SIG-M5 treated with dmso at 0.1 percent for 504 hours (cell line): Measurements from ENCODE around the gene TMPRSS9.
"Not testable (repeated sequence)": the region's sequence is repeated elsewhere in the genome, so short reads cannot be mapped to it uniquely, and the experiment has no call there.

ENCODE experiments used
- DNase-seq: peaks from one replicate; lab custom pipeline; 2025; ENCODE audit not compliant: unreplicated experiment; lab: John Stamatoyannopoulos, UW

Gene TMPRSS9

DNA sequence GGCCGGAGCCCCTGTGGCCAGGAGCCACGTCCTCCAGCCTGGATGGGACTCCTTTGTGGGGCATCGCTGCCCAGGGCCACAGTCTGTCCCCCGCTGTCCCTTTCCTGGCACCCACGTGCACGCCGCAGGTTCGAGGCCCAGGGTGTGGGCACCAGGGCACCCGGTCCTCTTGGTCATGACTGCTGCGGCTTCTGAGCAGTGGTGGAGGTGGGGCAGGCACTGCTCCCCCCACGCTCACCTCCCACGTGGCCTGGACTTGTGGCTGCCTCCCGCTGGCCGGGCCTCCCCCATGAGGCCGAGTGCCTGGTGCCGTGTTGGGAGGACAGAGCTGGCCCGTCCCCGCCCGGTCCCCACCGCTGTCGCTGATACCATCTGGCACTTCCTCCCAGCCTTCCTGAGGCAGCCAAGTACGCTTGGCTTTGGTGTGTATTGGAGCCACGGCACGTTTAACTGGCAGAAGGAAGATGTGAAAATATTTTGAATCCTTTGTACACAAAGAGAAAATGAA, 18.8 kb upstream of the TMPRSS9 start:
- DNase-seq: no peak

DNA sequence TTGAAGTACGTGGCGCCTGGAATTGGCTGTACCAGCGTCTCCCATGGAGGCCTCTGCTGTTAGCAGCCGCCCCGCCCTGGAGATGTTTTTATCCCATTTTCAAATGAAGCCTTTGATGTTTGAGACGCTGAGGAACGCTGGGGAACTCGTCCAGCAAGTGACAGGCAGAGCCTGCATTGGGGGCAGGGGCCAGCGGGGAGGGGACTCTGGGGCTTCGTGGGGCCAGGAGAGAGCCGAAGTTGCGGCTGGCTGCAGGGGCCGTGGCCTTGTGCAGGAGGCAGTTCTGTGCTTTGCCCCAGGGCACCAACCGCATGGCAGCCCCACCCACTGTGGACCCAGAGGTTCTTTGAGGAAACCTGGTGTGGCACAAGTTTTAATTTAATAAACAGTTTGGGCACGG, 18.1 kb upstream of the TMPRSS9 start:
- no peak for DNase-seq

DNA sequence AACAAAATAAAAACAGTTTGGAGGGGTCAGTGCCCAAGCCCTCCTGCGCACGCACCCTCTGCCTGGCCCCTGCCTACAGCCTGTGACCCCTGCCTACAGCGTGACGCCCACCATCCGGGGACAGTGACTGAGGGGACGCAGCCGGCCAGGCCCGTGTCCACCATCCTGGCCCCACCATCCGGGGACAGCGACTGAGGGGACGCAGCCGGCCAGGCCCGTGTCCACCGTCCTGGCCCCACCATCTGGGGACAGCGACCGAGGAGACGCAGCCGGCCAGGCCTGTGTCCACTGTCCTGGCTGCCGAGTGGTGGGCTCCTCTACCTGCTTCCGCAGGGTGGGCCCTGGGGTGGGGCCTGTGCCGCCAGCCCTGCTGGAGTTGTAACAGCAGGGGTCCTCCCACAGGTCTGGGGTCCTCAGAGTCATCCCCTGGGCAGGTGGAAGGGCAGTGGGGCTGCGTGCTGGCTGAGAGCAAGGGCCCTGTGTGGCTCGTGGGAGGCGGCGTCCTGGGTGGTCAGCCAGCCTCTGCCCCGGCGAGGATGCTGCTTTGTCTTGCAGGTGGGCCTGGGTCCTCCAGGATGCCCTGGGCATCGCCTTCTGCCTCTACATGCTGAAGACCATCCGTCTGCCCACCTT, 17.3 kb upstream of the TMPRSS9 start:
- no peak for DNase-seq

DNA sequence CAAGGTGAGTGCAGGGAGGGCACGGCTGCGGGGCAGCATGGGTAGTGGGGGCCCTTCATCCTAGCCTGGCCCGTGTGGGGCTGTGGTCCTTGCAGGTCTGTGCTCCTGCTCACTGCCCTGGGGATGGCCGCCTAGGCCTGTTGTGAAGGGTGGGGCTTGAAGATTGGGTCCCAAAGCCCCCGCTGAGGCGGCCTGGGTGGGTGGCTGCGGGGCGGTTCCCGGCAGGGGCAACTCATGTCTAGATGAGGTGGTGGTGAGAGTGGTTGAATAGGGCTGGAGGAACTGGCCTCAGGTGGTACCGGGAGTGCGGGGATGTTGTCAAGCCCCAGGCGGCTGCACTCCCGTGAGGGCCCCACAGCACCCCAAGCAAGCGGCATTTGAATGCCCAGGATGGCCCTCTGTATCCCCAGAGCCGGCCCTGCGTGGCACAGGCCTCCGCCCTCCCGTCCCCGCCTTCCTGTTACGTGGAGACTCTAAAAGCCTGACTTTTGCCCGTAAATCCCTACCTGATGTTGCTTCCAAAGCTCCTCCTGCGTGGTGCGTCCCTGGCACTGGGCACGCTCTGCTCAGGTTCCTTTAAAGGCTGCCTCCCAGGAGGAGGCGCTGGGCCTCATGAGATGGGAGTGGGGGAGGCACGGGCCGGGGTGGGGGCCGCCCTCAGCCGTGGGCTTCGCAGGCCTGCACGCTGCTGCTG, 16.6 kb upstream of the TMPRSS9 start:
- DNase-seq: no peak

DNA sequence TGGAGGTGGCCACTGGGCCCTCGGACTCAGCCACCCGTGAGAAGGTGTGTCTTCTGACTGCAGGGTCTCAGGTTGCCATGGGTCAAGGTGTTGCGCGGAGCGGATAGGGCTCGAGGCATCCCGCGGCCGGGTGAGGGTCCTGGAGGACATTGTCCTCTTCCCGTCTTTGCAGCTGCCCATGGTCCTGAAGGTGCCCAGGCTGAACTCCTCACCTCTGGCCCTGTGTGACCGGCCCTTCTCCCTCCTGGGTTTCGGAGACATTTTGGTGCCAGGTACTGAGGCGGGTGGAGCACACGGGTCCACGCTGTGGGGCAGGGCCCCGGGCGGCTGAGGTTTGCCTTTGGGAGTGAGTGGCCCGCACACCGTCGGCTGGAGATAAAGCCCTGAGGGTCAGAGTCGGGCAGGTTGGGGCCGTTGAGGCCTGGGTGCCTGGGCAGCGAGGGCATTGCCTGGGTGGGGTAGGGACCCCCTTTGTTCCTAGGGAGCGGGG, 15.6 kb upstream of the TMPRSS9 start:
- no peak for DNase-seq

DNA sequence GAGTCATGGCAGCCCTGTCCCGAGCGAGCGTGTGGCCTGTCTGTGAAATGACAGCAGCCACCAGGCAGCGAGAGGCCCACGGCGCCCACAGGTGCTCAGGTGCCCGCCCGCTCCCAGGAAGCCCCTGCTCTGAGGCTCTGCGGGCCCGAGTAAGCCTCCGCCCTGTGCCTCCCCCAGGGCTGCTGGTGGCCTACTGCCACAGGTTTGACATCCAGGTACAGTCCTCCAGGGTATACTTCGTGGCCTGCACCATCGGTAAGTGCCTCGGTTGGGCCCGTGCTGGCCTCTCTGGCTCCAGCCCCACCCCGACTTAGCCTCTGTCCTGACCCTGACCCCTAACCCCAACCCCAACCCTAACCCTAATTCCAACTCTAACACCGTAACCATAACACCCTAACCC, 15.0 kb upstream of the TMPRSS9 start:
- DNase-seq: no peak

DNA sequence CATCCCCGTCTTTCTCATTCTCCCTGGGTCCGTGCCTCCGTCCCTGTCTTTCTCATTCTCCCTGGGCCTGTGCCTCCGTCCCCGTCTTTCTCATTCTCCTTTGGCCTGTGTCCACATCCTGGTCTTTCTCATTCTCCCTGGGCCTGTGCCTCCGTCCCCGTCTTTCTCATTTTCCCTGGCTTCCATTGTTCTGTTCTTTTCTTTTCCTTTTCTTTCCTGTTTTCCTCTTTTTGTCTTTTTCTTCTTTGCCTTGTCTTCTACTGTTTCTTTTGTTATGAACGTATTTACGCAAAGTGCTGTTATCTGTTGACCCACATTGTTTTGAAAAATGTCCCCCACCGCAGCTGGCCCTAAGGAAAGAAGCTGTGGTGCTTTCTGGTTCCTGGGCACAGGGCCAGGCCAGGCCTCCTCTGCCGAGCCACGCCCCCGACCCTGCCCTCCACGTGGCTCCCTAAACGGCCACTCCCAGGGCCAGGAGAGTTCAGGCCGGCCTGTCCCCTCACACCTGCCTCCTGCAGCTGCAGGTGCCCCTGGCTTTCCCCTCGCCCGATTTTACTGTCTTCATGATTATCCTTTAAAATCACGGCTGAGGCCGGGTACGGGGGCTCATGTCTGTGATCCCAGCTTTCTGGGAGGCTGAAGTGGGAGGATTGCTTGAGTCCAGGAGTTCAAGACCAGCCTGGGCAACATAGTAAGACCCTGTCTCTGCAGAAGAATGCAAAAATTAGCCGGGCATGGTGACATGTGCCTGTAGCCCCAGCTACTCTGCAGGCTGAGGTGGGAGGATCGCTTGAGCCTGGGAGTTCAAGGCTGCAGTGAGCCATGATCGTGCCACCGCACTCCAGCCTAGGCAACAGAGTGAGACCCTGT, 14.0 kb upstream of the TMPRSS9 start:
- no peak for DNase-seq

DNA sequence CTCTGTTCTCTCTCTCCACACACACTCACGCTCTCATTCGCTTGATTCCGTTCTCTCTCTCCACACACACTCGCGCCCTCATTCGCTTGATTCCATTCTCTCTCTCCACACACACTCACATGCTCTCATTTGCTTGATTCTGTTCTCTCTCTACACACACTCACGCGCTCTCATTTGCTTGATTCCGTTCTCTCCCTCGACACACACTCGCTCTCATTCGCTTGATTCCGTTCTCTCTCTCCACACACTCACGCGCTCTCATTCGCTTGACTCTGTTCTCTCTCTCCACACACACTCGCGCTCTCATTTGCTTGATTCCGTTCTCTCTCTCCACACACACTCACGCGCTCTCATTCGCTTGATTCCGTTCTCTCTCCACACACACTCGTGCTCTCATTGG, 10.2 kb upstream of the TMPRSS9 start:
- not testable (repeated sequence) for DNase-seq

DNA sequence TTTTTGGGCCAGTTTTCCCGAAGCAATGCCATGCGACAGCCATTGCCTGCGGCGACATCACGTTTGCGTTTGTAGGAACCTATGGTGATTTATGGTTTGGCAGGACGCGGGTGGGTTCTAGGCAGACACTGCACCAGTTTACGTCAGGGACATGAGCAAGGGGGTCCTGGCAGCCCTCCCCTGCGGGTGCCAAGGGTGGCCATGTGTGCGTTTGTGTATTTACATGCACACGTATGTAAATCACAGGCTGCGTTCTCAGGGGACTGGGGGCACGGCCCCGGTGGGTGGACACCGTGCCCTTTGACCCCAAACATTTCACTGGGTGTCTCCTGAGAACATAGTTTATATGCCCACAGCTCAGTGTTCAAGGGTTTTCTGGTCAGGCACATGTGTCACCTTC, 9.4 kb upstream of the TMPRSS9 start:
- no peak for DNase-seq

DNA sequence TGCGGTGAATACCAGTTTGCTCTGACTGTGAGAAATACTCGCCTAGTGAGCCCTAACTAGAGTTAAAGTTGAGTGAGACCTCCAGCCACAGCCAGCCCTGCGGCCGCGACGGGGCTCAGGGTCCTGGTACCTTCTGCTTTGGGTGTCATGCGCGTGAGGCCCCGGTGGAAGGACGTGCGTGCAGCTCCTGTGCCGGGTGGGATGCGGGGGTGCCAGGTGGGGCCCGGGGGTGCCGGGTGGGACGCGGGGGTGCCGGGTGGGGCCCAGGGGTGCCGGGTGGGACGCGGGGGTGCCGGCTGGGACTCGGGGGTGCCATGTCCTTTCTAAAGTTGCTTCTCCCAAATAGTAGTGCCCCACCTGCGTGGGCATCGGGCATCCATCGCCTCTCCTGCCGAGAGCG, 8.5 kb upstream of the TMPRSS9 start:
- DNase-seq: no peak

DNA sequence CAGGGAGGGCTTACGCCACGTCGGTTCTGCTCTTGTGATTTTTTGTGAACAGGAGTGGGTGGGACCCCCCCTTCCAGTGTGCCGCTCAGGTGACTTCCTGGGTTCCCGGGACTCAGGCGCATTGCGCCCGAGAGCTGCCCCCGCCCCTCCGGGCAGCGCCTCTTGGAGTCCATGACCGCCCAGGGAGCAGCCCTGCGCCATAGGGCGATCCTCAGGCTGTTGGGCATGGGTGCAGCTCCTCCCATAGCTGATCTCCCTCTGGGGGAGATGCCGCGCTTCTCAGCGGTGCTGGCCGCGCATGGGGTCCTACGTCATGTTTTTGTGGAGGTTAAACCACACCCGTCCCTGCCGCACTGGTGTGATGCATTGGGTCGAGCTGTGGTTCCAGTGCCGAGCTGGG, 7.9 kb upstream of the TMPRSS9 start:
- no peak for DNase-seq

DNA sequence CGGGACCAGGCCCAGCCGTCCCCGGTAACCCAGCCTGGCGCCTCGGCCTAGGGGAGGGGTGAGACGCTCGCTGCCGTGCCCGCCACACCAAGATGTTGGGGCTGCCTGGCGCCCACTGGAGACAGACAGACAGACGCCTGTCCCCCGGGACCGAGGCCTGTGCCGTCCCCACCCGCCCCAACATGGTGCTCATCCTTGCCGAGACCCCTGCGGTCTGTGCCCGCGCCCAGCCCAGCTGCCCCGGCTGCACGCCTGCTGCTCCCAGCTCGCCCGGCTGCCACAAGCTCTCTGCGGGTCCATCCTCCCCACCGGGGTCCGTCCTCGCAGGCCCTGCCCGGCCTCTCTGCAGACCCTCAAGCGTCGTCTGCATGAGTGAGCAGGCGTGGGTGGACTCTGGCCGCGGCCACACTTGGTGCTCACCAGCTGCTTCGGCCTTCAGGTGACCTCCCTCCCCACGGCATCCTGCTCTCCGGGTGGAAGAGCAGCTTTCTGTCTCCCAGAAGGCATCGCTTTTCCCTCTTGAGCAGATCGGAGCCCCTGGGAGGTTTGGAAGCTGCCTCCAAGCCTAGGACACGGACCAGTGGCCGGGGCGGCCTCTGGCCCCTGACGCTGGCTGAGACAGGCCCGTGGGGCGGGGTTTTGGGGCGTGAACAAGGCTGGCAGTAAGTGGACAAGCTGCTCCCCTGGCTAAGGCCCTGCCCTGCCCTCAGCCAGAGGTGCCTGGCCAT, 6.7 kb upstream of the TMPRSS9 start:
- no peak for DNase-seq

DNA sequence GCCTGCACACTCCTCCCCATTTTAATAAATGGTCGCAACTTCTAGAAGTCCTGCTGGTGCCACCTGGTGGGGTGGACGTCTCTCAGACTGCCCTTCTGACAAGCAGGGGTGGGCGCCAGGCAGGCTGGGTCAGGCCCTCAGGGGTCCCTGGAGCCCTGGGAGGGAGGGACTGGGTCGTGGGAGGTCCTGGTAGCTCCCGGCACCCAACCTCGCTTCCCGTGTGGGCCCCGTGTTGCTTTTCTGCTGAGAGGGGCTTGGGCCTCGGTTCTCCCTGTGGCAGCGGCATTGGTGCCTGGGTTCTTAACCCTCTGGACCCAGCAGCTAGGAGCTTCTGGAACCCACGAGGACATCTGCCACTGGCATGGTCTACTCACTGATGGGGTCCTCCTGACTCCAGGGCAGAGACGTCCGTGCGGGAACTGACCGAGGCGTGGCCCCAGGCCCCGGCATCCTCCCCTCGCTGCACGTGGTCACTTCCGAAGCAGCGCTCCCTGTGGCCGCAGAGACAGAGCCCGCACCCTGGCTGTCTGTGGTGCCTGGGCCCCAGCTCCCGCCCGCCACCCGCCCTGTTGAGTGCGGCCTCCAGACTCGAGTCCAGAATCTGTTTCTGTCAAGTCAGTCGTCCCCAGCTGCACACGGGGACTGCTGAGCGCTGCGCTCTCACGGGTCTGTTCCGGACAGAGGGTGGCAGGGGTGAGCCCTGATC, 6.0 kb upstream of the TMPRSS9 start:
- DNase-seq: no peak

DNA sequence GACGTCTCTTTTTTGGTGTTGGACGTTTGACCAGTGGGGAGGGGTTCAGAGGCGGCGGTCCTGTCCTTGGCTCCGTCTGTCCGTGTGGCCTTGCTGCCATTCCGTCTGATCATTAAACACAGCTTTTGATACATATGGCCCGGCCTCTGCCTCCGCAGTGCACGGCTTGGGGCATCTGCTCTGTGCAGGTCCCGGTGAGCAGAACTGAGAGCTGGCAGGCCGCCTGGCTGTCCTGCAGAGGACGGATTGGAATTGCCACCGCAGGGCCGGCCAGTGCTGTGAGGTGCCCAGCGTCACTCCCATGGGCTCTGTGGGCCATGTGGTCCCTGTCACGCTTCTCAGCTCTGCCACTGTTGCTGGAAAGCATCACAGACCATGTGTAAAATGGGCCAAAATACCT, 5.4 kb upstream of the TMPRSS9 start:
- no peak for DNase-seq

DNA sequence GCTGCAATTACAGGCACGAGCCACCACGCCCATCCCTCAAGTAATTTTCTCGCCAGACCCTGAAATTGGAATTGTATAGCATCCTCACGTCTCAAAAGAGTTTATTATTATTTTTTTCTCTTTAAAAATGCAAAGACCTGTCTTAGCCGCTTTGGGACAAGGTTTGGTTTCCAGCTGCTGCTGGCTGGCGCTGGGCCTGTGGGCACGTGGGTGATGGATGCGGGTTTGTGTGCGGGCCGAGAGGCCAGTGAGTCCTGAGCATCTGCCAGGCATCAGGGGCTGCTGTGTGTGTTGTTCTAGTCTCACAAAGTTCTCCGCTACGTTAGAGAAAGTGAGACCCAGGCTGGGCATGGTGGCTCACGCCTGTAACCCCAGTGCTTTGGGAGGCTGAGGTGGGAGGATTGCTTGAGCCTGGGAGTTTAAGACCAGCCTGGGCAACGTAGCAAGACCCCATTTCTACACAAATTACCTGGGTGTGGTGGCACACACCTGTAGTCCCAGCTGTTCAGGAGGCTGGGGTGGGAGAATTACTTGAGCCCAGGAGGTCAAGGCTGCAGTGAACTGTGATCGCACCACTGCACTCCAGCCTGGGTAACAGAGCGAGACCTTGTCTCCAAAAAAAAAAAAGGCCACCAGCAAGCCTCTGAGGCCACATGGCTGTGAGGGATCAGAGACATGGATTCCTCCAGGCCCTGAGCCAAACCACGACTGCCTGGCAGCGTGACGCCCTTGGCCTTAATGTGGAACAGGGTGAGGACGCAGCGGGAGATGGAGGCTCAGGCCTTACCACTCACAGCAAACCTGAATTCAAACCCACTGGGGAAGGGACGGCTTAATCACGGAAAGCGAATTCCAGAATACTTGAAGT, 4.7 kb upstream of the TMPRSS9 start:
- no peak for DNase-seq

DNA sequence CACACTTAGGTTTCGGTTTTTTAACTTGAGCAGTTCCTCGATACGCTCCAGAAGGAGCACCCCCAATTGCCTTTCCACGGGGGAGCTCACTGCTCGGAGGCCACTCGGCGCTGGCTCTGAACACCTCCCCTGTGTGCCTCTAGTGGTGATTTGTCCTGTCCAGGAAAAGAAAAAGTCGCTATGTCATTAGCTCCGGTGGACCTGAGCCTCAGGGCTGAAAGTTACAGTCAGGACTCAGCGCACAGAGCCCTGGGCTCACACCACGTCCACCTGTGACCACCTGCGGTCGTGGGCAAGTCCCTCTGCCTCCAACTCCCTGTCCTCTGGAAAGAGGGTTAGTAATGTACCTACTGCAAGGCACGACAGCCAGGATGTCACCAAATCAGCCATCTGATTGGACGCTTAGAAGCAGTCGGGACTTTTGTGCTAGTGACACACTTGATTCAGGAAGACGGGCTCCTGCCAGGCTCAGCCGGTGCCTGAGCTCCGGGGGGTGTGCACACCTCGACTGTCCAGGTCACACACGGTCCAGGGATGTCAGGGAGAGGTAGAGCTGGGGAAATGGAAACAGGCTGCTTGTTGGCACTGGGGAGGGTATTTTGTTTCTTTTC, 3.9 kb upstream of the TMPRSS9 start:
- DNase-seq: no peak

DNA sequence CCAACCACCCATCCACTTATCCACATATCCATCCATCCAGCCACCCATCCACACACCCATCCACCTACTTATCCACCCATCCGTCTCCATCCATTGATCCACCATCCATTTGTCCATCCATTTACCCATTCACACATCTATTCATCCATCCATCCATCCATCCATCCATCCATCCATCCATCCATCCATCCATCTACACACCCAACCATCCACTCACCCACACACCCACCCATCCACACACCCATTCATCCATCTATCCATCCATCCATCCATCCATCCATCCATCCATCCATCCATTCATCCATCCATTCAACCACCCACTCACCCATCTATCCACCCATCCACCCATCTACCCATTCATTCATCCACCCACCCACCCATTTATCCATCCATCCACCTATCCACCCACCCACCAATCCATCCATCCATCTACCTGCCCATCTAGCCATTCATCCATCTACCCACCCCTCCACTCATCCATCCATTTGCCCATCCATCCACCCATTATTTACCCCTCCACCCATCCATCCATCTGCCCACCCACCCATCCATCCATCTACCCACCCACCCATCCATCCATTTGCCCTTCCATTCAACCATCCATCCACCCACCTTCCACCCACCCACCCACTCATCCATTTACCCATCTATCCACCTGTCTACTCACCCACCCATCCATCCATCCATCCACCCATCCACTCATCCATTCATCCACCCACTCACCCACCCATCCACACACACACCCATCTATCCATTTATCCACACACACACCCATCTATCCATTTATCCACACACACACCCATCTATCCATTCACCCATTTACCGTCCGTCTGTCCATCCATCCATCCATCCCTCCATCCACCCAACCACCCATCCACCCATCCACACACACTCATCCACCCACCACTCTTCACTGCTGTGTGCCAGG, 2.5 kb upstream of the TMPRSS9 start:
- no peak for DNase-seq

DNA sequence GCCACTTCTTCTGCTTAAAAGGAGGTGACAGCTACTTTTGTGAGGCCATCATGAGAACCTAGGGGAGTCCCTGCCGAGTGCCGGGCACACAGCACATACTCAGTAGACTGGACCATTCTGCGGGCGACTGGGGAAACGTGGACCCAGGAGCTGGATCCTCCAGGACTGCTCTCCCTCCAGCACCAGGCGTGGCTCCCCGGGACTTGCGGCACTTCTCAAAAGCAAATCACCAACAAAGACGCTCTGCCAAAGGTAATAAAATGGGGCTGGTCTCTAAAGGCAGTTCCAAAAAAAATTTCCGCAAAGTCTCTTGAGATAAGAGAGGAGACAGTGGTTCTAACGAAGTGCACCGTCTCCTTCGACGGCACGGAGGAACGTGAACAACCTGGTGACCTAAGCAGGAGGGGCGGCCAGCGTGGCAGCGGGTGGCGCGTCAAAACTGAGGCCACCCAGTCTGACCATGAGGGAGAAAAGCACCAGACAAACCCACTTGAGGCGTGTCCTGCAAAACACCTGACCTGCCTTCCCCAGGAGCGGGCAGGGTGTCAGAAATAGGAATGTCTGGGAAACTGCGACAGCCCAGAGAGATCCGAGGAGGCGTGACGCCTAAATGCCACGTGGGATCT, 1.4 kb upstream of the TMPRSS9 start:
- no peak for DNase-seq
